HCT116 (cell line): ENCODE measurements around the gene SETX. TPM values are rescaled to one million over a fixed set of nuclear protein-coding genes. Genes with fewer than 3 reads are reported as not detected.

Experiments used
- ATAC-seq: fragments of 200-7000 bp; cut with Tn5 transposase; 2 replicates; pipeline ENCODE4 v1.9.1; 2020; ENCODE audit warnings: mild to moderate bottlenecking, moderate library complexity
- BruUV-seq: library from RNA; stranded (reverse); fragments of 400-500 nt; replicated peaks from 2 replicates; lab custom pipeline; 2021; lab: Mats Ljungman, UMichigan
- CTCF ChIA-PET: fragments of 300-600 bp; sonication (Branson Sonifier 250); formaldehyde crosslinking; loops from one replicate; lab custom pipeline; 2021; ENCODE audit warnings: antibody characterized with exemption; lab: Charles Lee
- POLR2A ChIA-PET: fragments of 300-600, 350-600 bp; sonication (Branson Sonifier 250); formaldehyde crosslinking; loops from one replicate; lab custom pipeline; 2021; ENCODE audit warnings: antibody characterized with exemption; lab: Charles Lee
- RAD21 ChIA-PET, 2 experiments: fragments of 300-600 bp; sonication (Branson Sonifier 250); formaldehyde crosslinking; loops; one replicate each; lab custom pipeline; 2023; ENCODE audit warnings: low total read pairs in 2 of 2; ENCODE audit not compliant: uncharacterized antibody in 2 of 2, unreplicated experiment in 2 of 2, low non-redundant PET in 1 of 2; lab: Charles Lee
- DNase-seq: peaks from one replicate; pipeline ENCODE4 v3.0.0-alpha.2; 2010; ENCODE audit warnings: low read depth, low spot score
- H2AFZ ChIP-seq: fragments of 200-600 bp; shearing (Covaris generic), sonication (generic); 2 replicates; pipeline ENCODE4 v1.6.1; 2017; ENCODE audit warnings: low read depth, mixed run types, mixed read lengths, antibody characterized with exemption, low read length; ENCODE audit not compliant: poor library complexity, severe bottlenecking
- H3K27ac ChIP-seq: 2 replicates; pipeline ENCODE4 v1.5.1; 2012; ENCODE audit warnings: low read depth, low read length
- H3K27me3 ChIP-seq: fragments of 200-600 bp; sonication (generic); 2 replicates; pipeline ENCODE4 v1.6.1; 2016; ENCODE audit warnings: mixed run types, low read length, mixed read lengths; ENCODE audit not compliant: insufficient read depth
- H3K36me3 ChIP-seq, 2 experiments: fragments of 200-500 bp in 1 of 2; fragments of 200-600 bp in 1 of 2; sonication (Bioruptor generic) in 1 of 2; sonication (generic) in 1 of 2; 2 replicates each; pipeline versions ENCODE4 v1.5.1 to v1.6.1; 2014 to 2016; ENCODE audit warnings: low read length in 2 of 2, inconsistent platforms in 1 of 2, mixed read lengths in 1 of 2, mixed run types in 1 of 2; ENCODE audit not compliant: insufficient read depth in 2 of 2, control insufficient read depth in 1 of 2
- H3K4me1 ChIP-seq, 2 experiments: fragments of 200-600 bp in 1 of 2; sonication (generic) in 1 of 2; 2 replicates each; pipeline versions ENCODE4 v1.5.1 to v1.6.1; 2012 to 2017; ENCODE audit warnings: low read length in 2 of 2, inconsistent platforms in 1 of 2, mild to moderate bottlenecking in 1 of 2, mixed read lengths in 1 of 2, mixed run types in 1 of 2, moderate library complexity in 1 of 2; ENCODE audit not compliant: insufficient read depth in 2 of 2, control insufficient read depth in 1 of 2
- H3K4me2 ChIP-seq: fragments of 200-600 bp; sonication (generic); 2 replicates; pipeline ENCODE4 v1.6.1; 2017; ENCODE audit warnings: mixed run types, low read length, mixed read lengths
- H3K4me3 ChIP-seq, 2 experiments: fragments of 200-600 bp in 1 of 2; sonication (generic) in 1 of 2; replicated peaks in 1 of 2; 2 replicates each; pipeline ENCODE4 v1.5.1; 2011 to 2016; ENCODE audit warnings: low read length in 2 of 2, control low read depth in 1 of 2, low read depth in 1 of 2, mild to moderate bottlenecking in 1 of 2, mixed read lengths in 1 of 2, mixed run types in 1 of 2
- H3K79me2 ChIP-seq: fragments of 200-600 bp; sonication (generic); 2 replicates; pipeline ENCODE4 v1.6.1; 2017; ENCODE audit warnings: mild to moderate bottlenecking, mixed run types, low read length, moderate library complexity, mixed read lengths; ENCODE audit not compliant: insufficient read depth
- H3K9ac ChIP-seq: fragments of 200-600 bp; sonication (generic); 2 replicates; pipeline ENCODE4 v1.6.1; 2016; ENCODE audit warnings: low read length, mixed read lengths
- H3K9me2 ChIP-seq: fragments of 200-600 bp; sonication (generic), shearing (Covaris generic); 2 replicates; pipeline ENCODE4 v1.6.1; 2017; ENCODE audit warnings: mixed run types, mild to moderate bottlenecking, moderate library complexity; ENCODE audit not compliant: insufficient read depth
- H3K9me3 ChIP-seq, 2 experiments: fragments of 200-500 bp in 1 of 2; fragments of 200-600 bp in 1 of 2; sonication (Bioruptor generic) in 1 of 2; sonication (generic) in 1 of 2; 2 replicates each; pipeline ENCODE4 v1.6.1; 2014 to 2017; ENCODE audit warnings: low read length in 2 of 2, mixed read lengths in 2 of 2, inconsistent platforms in 1 of 2, low read depth in 1 of 2, mild to moderate bottlenecking in 1 of 2, mixed run types in 1 of 2, moderate library complexity in 1 of 2; ENCODE audit not compliant: control insufficient read depth in 1 of 2, insufficient read depth in 1 of 2
- H4K20me1 ChIP-seq: fragments of 200-600 bp; sonication (generic), shearing (Covaris generic); 2 replicates; pipeline ENCODE4 v1.6.1; 2017; ENCODE audit warnings: mixed run types, mild to moderate bottlenecking, moderate library complexity; ENCODE audit not compliant: insufficient read depth
- CEBPB ChIP-seq: IDR thresholded peaks from 2 replicates; pipeline ENCODE4 v1.6.1; 2012; ENCODE audit warnings: low read depth
- EGR1 ChIP-seq: IDR thresholded peaks from 2 replicates; pipeline ENCODE4 v1.6.1; 2012; ENCODE audit warnings: low read depth
- ELF1 ChIP-seq: IDR thresholded peaks from 2 replicates; pipeline ENCODE4 v1.6.1; 2012; ENCODE audit warnings: low read depth, borderline replicate concordance
- EZH2 ChIP-seq: fragments of 200-600 bp; sonication (generic); IDR thresholded peaks from 2 replicates; pipeline ENCODE4 v1.6.1; 2017; ENCODE audit warnings: antibody characterized with exemption, mixed run types
- EZH2phosphoT487 ChIP-seq: fragments of 200-600 bp; IDR thresholded peaks from 2 replicates; pipeline ENCODE4 v1.6.1; 2018; ENCODE audit warnings: antibody characterized with exemption, borderline replicate concordance
- JUND ChIP-seq: IDR thresholded peaks from 2 replicates; pipeline ENCODE4 v1.6.1; 2012
- POLR2A ChIP-seq: IDR thresholded peaks from 2 replicates; pipeline ENCODE4 v1.7.0; 2011; ENCODE audit warnings: borderline replicate concordance; ENCODE audit not compliant: insufficient read depth, insufficient read length; ENCODE audit errors: extremely low read depth
- POLR2AphosphoS5 ChIP-seq: IDR thresholded peaks from 2 replicates; pipeline ENCODE4 v1.6.1; 2011; ENCODE audit warnings: mild to moderate bottlenecking, low read depth, low read length, moderate library complexity
- SIN3A ChIP-seq: IDR thresholded peaks from 2 replicates; pipeline ENCODE4 v1.6.1; 2012; ENCODE audit warnings: low read depth
- SRF ChIP-seq: IDR thresholded peaks from 2 replicates; pipeline ENCODE4 v1.6.1; 2012; ENCODE audit warnings: low read depth
- TCF7L2 ChIP-seq: IDR thresholded peaks from 2 replicates; pipeline ENCODE4 v1.7.0; 2011; ENCODE audit warnings: borderline replicate concordance, inconsistent platforms; ENCODE audit not compliant: insufficient read depth, insufficient read length; ENCODE audit errors: extremely low read depth
- YY1 ChIP-seq: IDR thresholded peaks from 2 replicates; pipeline ENCODE4 v1.6.1; 2011; ENCODE audit warnings: low read length, low read depth, moderate library complexity, mild to moderate bottlenecking; ENCODE audit not compliant: insufficient replicate concordance; ENCODE audit errors: extremely low read depth
- intact Hi-C: fragments of 100-400 bp; cut with micrococcal nuclease; formaldehyde crosslinking; loops from 2 replicates; pipeline ENCODE4 v1.10.0; 2022
- total RNA-seq: library from RNA; stranded (reverse); gene quantifications from one replicate; pipeline ENCODE4 v1.2.1, GENCODE V29; 2021; ENCODE audit not compliant: unreplicated experiment
- TF ChIP-seq, protein P1 (sequence below): IDR thresholded peaks from 2 replicates; pipeline ENCODE4 v1.6.1; 2011; ENCODE audit warnings: mild to moderate bottlenecking, low read length, moderate library complexity; ENCODE audit not compliant: insufficient replicate concordance; ENCODE audit errors: extremely low read depth
- TF ChIP-seq, protein P2 (sequence below): IDR thresholded peaks from 2 replicates; pipeline ENCODE4 v1.6.1; 2012; ENCODE audit warnings: low read depth
- TF ChIP-seq, protein P3 (sequence below): IDR thresholded peaks from 2 replicates; pipeline ENCODE4 v1.6.1; 2012
- TF ChIP-seq, protein P4 (sequence below), 3 experiments: fragments of 200-600 bp in 1 of 3; sonication (generic) in 1 of 3; IDR thresholded peaks in 2 of 3; conservative IDR thresholded peaks in 1 of 3; 2 replicates each; pipeline ENCODE4 v1.5.1; 2012 to 2017; ENCODE audit warnings: low read depth in 2 of 3, low read length in 2 of 3, antibody characterized with exemption in 1 of 3, borderline replicate concordance in 1 of 3, control low read depth in 1 of 3, mild to moderate bottlenecking in 1 of 3, mixed read lengths in 1 of 3, mixed run types in 1 of 3, moderate library complexity in 1 of 3; ENCODE audit not compliant: insufficient read depth in 1 of 3

SETX gene
- total RNA-seq, 1 experiment from 2014 or later: 38.5 TPM

DNA sequence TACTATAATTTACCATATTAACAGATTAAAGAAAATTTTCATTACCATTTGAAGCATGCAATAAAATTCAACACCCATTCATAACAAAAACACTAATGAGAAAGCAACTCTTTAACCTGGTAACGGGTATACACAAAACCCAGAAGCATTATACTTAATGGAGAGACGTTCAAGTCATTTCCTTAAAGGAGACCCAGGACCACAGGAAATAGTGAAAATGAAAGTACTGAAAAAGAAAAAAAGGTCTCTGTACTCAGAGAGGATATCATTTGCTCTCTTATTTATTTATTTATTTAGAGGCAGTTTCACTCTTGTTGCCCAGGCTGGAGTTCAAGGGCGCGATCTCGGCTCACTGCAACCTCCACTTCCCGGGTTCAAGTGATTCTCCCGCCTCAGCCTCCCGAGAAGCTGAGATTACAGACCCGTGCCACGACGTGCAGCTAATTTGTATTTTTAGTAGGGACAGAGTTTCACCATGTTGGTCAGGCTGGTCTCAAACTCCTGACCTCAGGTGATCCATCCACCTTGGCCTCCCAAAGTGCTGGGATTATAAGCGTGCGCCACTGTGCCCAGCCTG is 61.6 kb downstream of the SETX start:
- H3K9ac ChIP-seq: no peak overlapping the region
- no peaks in the 10 kb centered on the region for H3K27me3 ChIP-seq
- ChIA-PET POLR2A (no interaction called here), CTCF (interaction anchor here (0.7 to 0.9 kb wide), 2 partner anchors 55 to 685 kb away, joined by 3 read pairs; no protein-coding TSS in a partner anchor), RAD21 (no interaction called here)
- no peak overlapping the region for H3K4me3 ChIP-seq
- H3K9me2 ChIP-seq: no peaks in the 10 kb centered on the region
- H4K20me1 ChIP-seq: peaks cover 4% of the 10 kb centered on the region; the same call in 1 of the 2 replicates
- DNase-seq (no peak), ATAC-seq (no peak)
- no TSS peak for BruUV-seq
- no peaks in the 10 kb centered on the region for H3K9me3 ChIP-seq
- H3K79me2 ChIP-seq: peaks cover 26% of the 10 kb centered on the region
- no peak overlapping the region for H2AFZ ChIP-seq
- intact Hi-C loops: no loop called here
- no peak overlapping the region for H3K27ac ChIP-seq
- H3K4me2 ChIP-seq: no peak overlapping the region
- TF ChIP-seq ELF1 (no peak), SIN3A (no peak), TCF7L2 (no peak), JUND (no peak), EGR1 (no peak), EZH2phosphoT487 (no peak), YY1 (no peak), CEBPB (no peak), POLR2AphosphoS5 (no peak), EZH2 (no peak), POLR2A (no peak), SRF (no peak)
- TF ChIP-seq, protein P1, sequence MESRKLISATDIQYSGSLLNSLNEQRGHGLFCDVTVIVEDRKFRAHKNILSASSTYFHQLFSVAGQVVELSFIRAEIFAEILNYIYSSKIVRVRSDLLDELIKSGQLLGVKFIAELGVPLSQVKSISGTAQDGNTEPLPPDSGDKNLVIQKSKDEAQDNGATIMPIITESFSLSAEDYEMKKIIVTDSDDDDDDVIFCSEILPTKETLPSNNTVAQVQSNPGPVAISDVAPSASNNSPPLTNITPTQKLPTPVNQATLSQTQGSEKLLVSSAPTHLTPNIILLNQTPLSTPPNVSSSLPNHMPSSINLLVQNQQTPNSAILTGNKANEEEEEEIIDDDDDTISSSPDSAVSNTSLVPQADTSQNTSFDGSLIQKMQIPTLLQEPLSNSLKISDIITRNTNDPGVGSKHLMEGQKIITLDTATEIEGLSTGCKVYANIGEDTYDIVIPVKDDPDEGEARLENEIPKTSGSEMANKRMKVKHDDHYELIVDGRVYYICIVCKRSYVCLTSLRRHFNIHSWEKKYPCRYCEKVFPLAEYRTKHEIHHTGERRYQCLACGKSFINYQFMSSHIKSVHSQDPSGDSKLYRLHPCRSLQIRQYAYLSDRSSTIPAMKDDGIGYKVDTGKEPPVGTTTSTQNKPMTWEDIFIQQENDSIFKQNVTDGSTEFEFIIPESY: no peak
- TF ChIP-seq, protein P2, sequence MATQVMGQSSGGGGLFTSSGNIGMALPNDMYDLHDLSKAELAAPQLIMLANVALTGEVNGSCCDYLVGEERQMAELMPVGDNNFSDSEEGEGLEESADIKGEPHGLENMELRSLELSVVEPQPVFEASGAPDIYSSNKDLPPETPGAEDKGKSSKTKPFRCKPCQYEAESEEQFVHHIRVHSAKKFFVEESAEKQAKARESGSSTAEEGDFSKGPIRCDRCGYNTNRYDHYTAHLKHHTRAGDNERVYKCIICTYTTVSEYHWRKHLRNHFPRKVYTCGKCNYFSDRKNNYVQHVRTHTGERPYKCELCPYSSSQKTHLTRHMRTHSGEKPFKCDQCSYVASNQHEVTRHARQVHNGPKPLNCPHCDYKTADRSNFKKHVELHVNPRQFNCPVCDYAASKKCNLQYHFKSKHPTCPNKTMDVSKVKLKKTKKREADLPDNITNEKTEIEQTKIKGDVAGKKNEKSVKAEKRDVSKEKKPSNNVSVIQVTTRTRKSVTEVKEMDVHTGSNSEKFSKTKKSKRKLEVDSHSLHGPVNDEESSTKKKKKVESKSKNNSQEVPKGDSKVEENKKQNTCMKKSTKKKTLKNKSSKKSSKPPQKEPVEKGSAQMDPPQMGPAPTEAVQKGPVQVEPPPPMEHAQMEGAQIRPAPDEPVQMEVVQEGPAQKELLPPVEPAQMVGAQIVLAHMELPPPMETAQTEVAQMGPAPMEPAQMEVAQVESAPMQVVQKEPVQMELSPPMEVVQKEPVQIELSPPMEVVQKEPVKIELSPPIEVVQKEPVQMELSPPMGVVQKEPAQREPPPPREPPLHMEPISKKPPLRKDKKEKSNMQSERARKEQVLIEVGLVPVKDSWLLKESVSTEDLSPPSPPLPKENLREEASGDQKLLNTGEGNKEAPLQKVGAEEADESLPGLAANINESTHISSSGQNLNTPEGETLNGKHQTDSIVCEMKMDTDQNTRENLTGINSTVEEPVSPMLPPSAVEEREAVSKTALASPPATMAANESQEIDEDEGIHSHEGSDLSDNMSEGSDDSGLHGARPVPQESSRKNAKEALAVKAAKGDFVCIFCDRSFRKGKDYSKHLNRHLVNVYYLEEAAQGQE: no peak
- TF ChIP-seq, protein P3, sequence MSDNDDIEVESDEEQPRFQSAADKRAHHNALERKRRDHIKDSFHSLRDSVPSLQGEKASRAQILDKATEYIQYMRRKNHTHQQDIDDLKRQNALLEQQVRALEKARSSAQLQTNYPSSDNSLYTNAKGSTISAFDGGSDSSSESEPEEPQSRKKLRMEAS: no peak
- TF ChIP-seq, protein P4, sequence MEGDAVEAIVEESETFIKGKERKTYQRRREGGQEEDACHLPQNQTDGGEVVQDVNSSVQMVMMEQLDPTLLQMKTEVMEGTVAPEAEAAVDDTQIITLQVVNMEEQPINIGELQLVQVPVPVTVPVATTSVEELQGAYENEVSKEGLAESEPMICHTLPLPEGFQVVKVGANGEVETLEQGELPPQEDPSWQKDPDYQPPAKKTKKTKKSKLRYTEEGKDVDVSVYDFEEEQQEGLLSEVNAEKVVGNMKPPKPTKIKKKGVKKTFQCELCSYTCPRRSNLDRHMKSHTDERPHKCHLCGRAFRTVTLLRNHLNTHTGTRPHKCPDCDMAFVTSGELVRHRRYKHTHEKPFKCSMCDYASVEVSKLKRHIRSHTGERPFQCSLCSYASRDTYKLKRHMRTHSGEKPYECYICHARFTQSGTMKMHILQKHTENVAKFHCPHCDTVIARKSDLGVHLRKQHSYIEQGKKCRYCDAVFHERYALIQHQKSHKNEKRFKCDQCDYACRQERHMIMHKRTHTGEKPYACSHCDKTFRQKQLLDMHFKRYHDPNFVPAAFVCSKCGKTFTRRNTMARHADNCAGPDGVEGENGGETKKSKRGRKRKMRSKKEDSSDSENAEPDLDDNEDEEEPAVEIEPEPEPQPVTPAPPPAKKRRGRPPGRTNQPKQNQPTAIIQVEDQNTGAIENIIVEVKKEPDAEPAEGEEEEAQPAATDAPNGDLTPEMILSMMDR (IDR thresholded peaks at IDR 0.05 in 2 of 3, conservative IDR thresholded peaks at IDR 0.05 in 1 of 3; ENCODE audit: borderline replicate concordance in 1 of 3, insufficient read depth in 1 of 3, low read depth in 2 of 3, low read length in 2 of 3): no peak
- no peaks in the 10 kb centered on the region for H3K4me1 ChIP-seq
- H3K36me3 ChIP-seq: peaks cover 39 to 53% of the 10 kb centered on the region in 2 experiments
